HEK293 (cell line): Measurements from ENCODE around the gene ATXN2.

Source experiments
- CTCF ChIA-PET: fragments of 350-600 bp; formaldehyde crosslinking; extraction: SDS; loops from one replicate; lab custom pipeline; 2021; ENCODE audit warnings: antibody characterized with exemption; lab: Yijun Ruan, JAX
- POLR2A ChIA-PET: fragments of 300-600 bp; formaldehyde crosslinking; extraction: SDS; loops from one replicate; lab custom pipeline; 2020; ENCODE audit warnings: antibody characterized with exemption, inconsistent platforms; lab: Yijun Ruan, JAX
- H3K27ac ChIP-seq: fragments of 200-500 bp; sonication (Bioruptor generic); 2 replicates; pipeline ENCODE4 v1.5.1; 2014; ENCODE audit warnings: low read depth, low read length, control low read depth, inconsistent platforms; ENCODE audit errors: extremely low read depth
- H3K36me3 ChIP-seq, 2 experiments: fragments of 200-500 bp in 1 of 2; sonication (Bioruptor generic) in 1 of 2; 1 replicate in 1 of 2; 2 replicates in 1 of 2; pipeline ENCODE4 v1.5.1; 2014 to 2017; ENCODE audit warnings: inconsistent platforms in 2 of 2, low read length in 2 of 2; ENCODE audit not compliant: control insufficient read depth in 2 of 2, insufficient read depth in 1 of 2
- H3K4me1 ChIP-seq: fragments of 200-500 bp; sonication (Bioruptor generic); 2 replicates; pipeline ENCODE4 v1.5.1; 2014; ENCODE audit warnings: mild to moderate bottlenecking, low read length, inconsistent platforms; ENCODE audit not compliant: control insufficient read depth, insufficient read depth
- H3K4me3 ChIP-seq: 2 replicates; pipeline ENCODE4 v1.5.1; 2011; ENCODE audit warnings: low read depth, mild to moderate bottlenecking, control low read depth, low read length, moderate library complexity
- H3K9me3 ChIP-seq: fragments of 200-500 bp; sonication (Bioruptor generic); 2 replicates; pipeline ENCODE4 v1.5.1; 2014; ENCODE audit warnings: low read depth, low read length, inconsistent platforms; ENCODE audit not compliant: control insufficient read depth, insufficient read depth
- FEZF1 ChIP-seq: fragments of 450-650 bp; formaldehyde crosslinking; IDR thresholded peaks from 2 replicates; pipeline ENCODE4 v1.5.1; 2016; ENCODE audit warnings: missing biosample characterization, missing genetic modification characterization
- IKZF3 ChIP-seq: fragments of 450-650 bp; IDR thresholded peaks from 2 replicates; pipeline ENCODE4 v1.5.0; 2018; ENCODE audit warnings: missing biosample characterization, mild to moderate bottlenecking, missing genetic modification characterization, moderate library complexity
- KLF7 ChIP-seq: fragments of 450-650 bp; formaldehyde crosslinking; IDR thresholded peaks from 2 replicates; pipeline ENCODE4 v1.5.1; 2016; ENCODE audit warnings: missing biosample characterization, missing genetic modification characterization, borderline replicate concordance
- PATZ1 ChIP-seq: fragments of 450-650 bp; formaldehyde crosslinking; IDR thresholded peaks from 2 replicates; pipeline ENCODE4 v1.5.1; 2016; ENCODE audit warnings: missing biosample characterization, missing genetic modification characterization
- ZBTB17 ChIP-seq: fragments of 450-650 bp; formaldehyde crosslinking; IDR thresholded peaks from 2 replicates; pipeline ENCODE4 v1.5.1; 2016; ENCODE audit warnings: missing biosample characterization, missing genetic modification characterization
- ZNF132 ChIP-seq: fragments of 450-650 bp; formaldehyde crosslinking; IDR thresholded peaks from 2 replicates; pipeline ENCODE4 v1.5.1; 2017; ENCODE audit warnings: missing biosample characterization, missing genetic modification characterization, borderline replicate concordance
- ZNF148 ChIP-seq: fragments of 450-650 bp; formaldehyde crosslinking; IDR thresholded peaks from 2 replicates; pipeline ENCODE4 v1.5.0; 2017; ENCODE audit warnings: missing biosample characterization, missing genetic modification characterization, borderline replicate concordance
- ZNF211 ChIP-seq: fragments of 450-650 bp; formaldehyde crosslinking; IDR thresholded peaks from 2 replicates; pipeline ENCODE4 v1.5.1; 2016; ENCODE audit warnings: low read depth, missing biosample characterization, missing genetic modification characterization
- ZNF362 ChIP-seq: fragments of 450-650 bp; formaldehyde crosslinking; IDR thresholded peaks from 2 replicates; pipeline ENCODE4 v1.5.1; 2016; ENCODE audit warnings: missing biosample characterization, missing genetic modification characterization
- ZNF391 ChIP-seq: fragments of 450-650 bp; formaldehyde crosslinking; IDR thresholded peaks from 2 replicates; pipeline ENCODE4 v1.5.1; 2016; ENCODE audit warnings: low read depth, missing biosample characterization, missing genetic modification characterization, borderline replicate concordance
- ZNF529 ChIP-seq: fragments of 450-650 bp; formaldehyde crosslinking; IDR thresholded peaks from 2 replicates; pipeline ENCODE4 v1.5.1; 2017; ENCODE audit warnings: missing genetic modification characterization, missing biosample characterization; ENCODE audit not compliant: insufficient replicate concordance
- ZNF555 ChIP-seq: fragments of 450-650 bp; formaldehyde crosslinking; conservative IDR thresholded peaks from 2 replicates; pipeline ENCODE4 v1.5.1; 2017; ENCODE audit warnings: missing biosample characterization, mild to moderate bottlenecking, missing genetic modification characterization, inconsistent platforms
- ZNF585B ChIP-seq: fragments of 450-650 bp; formaldehyde crosslinking; IDR thresholded peaks from 2 replicates; pipeline ENCODE4 v1.5.1; 2016; ENCODE audit warnings: missing biosample characterization, missing genetic modification characterization
- ZNF654 ChIP-seq: fragments of 450-650 bp; formaldehyde crosslinking; IDR thresholded peaks from 2 replicates; pipeline ENCODE4 v1.5.1; 2016; ENCODE audit warnings: low read depth, missing biosample characterization, missing genetic modification characterization
- ZNF701 ChIP-seq: fragments of 450-650 bp; formaldehyde crosslinking; IDR thresholded peaks from 2 replicates; pipeline ENCODE4 v1.5.1; 2016; ENCODE audit warnings: missing biosample characterization, missing genetic modification characterization

ATXN2 gene

GRCh38 chr12:111446631-111447570, 152.2 kb downstream of the ATXN2 start:
- Histone ChIP-seq H3K36me3 (peaks cover 0 to 92% of the 10 kb centered on the region in 2 experiments; a peak in 2 of 3 replicates), H3K9me3 (no peaks in the 10 kb centered on the region), H3K4me1 (peaks cover 3% of the 10 kb centered on the region; the same call in 1 of the 2 replicates)
- ChIA-PET CTCF (interaction anchor here (1.0 to 10.1 kb wide), 3 partner anchors 43 to 50 kb away, joined by 3 to 217 read pairs (median 16); no protein-coding TSS in a partner anchor), POLR2A (no interaction called here)
- TF ChIP-seq ZNF362: no peak
- no peak for TF ChIP-seq FEZF1 (tag by site-specific recombination)
- no peak for TF ChIP-seq ZNF701 (tag by site-specific recombination)
- TF ChIP-seq ZNF529 (tag by site-specific recombination): no peak
- TF ChIP-seq KLF7 (tag by site-specific recombination): no peak
- TF ChIP-seq ZNF555 (tag by site-specific recombination): no peak
- TF ChIP-seq ZNF391: no peak
- TF ChIP-seq ZNF211 (tag by site-specific recombination): no peak
- TF ChIP-seq IKZF3: no peak
- TF ChIP-seq, all 188 proteins: peak for 0
- Histone ChIP-seq H3K4me3 (no peak overlapping the region), H3K27ac (no peak overlapping the region)

- peaks cover 0 to 86% of the 10 kb centered on the region in 2 experiments; a peak in 2 of 3 replicates for H3K36me3 ChIP-seq
- no peaks in the 10 kb centered on the region for H3K9me3 ChIP-seq
- POLR2A ChIA-PET: interaction anchor here (1.9 kb wide), 1 partner anchor 41 kb away, joined by 4 read pairs; no protein-coding TSS in a partner anchor
- CTCF ChIA-PET: interaction anchor here (0.8 to 3.2 kb wide), 2 partner anchors 49 to 115 kb away, joined by 4 to 16 read pairs; no protein-coding TSS in a partner anchor
- no peak for TF ChIP-seq ZNF701 (tag by site-specific recombination)
- no peak for TF ChIP-seq FEZF1 (tag by site-specific recombination)
- 0 out of 2 replicates have a peak, but pooled peaks have one; percentile 14 for TF ChIP-seq PATZ1 (tag by site-specific recombination)
- TF ChIP-seq ZBTB17: peak; percentile 41; the same call in 1 of the 2 replicates
- no peak for TF ChIP-seq ZNF132 (tag by site-specific recombination)
- TF ChIP-seq ZNF654 (tag by site-specific recombination): no peak
- no peak for TF ChIP-seq ZNF148 (tag by site-specific recombination)
- no peak for TF ChIP-seq ZNF585B (tag by site-specific recombination)
- TF ChIP-seq, all 188 proteins: peak for 2
- no peak overlapping the region for H3K27ac ChIP-seq
- no peak overlapping the region for H3K4me3 ChIP-seq
- peaks cover 3% of the 10 kb centered on the region; the same call in 1 of the 2 replicates for H3K4me1 ChIP-seq
These were observed 153.2 kb downstream of the ATXN2 start for GRCh38 chr12:111445726-111446581.
